Activated CD8-positive, alpha-beta T cell treated with anti-CD3 and anti-CD28 coated beads for 36 hours (primary cell): ENCODE data around the gene ETV6. TPM values are rescaled to one million over a fixed set of nuclear protein-coding genes. Genes with fewer than 3 reads are reported as not detected.

Source experiments
- ATAC-seq: fragments of 200-7000 bp; cut with Tn5 transposase; one replicate; pipeline ENCODE4 v1.10.0; 2021; ENCODE audit warnings: mild to moderate bottlenecking, moderate library complexity
- CTCF ChIA-PET: fragments of 350-600 bp; sonication (Branson Sonifier 250); formaldehyde crosslinking; loops from one replicate; lab custom pipeline; 2021; ENCODE audit warnings: antibody characterized with exemption; lab: Charles Lee
- POLR2A ChIA-PET: fragments of 350-600 bp; sonication (Branson Sonifier 250); formaldehyde crosslinking; loops from one replicate; lab custom pipeline; 2021; ENCODE audit warnings: antibody characterized with exemption; lab: Charles Lee
- DNase-seq: peaks from one replicate; pipeline ENCODE4 v3.0.0-alpha.2; 2020
- H3K27ac Mint-ChIP-seq: one replicate; pipeline ENCODE4 v1.8.0; 2021; ENCODE audit warnings: mild to moderate bottlenecking, mixed read lengths
- H3K27me3 Mint-ChIP-seq: one replicate; pipeline ENCODE4 v1.8.0; 2021; ENCODE audit warnings: mixed read lengths
- H3K36me3 Mint-ChIP-seq: one replicate; pipeline ENCODE4 v1.8.0; 2021; ENCODE audit warnings: low read depth, mixed read lengths
- H3K4me1 Mint-ChIP-seq: one replicate; pipeline ENCODE4 v1.8.0; 2021; ENCODE audit warnings: low read depth, mixed read lengths
- H3K4me3 Mint-ChIP-seq: one replicate; pipeline ENCODE4 v1.8.0; 2021; ENCODE audit warnings: mild to moderate bottlenecking, moderate library complexity, mixed read lengths
- H3K9me3 Mint-ChIP-seq: one replicate; pipeline ENCODE4 v1.8.0; 2021; ENCODE audit warnings: mixed read lengths
- CTCF ChIP-seq: fragments of 200-600 bp; IDR thresholded peaks from one replicate; pipeline ENCODE4 v1.8.0; 2022; ENCODE audit warnings: antibody characterized with exemption, mild to moderate bottlenecking
- intact Hi-C: fragments of 100-400 bp; cut with micrococcal nuclease; formaldehyde crosslinking; loops from one replicate; pipeline ENCODE4 v1.10.0; 2022
- total RNA-seq, 2 experiments: library from RNA; stranded (reverse); gene quantifications; one replicate each; pipeline ENCODE4 v1.2.3, GENCODE V29; 2021

ETV6 gene
- total RNA-seq, 2 experiments from 2014 or later: 20.5 to 22.7 TPM

- CTCF ChIA-PET: no interaction called here
- no peak for TF ChIP-seq CTCF
- Mint-ChIP-seq H3K36me3 (peaks cover 7% of the 10 kb centered on the region), H3K4me1 (peaks cover 20% of the 10 kb centered on the region), H3K27ac (no peak overlapping the region), H3K27me3 (no peaks in the 10 kb centered on the region), H3K4me3 (no peak overlapping the region), H3K9me3 (no peaks in the 10 kb centered on the region)
- intact Hi-C loops: no loop called here
- DNase-seq (no peak), ATAC-seq (no peak)
- POLR2A ChIA-PET: no interaction called here
Measured at GRCh38 chr12:11693601-11694000, 44.1 kb downstream of the ETV6 start.

- ChIA-PET POLR2A (no interaction called here), CTCF (no interaction called here)
- DNase-seq: no peak
- intact Hi-C loops: no loop called here
- no peaks in the 10 kb centered on the region for H3K9me3 Mint-ChIP-seq
- H3K4me1 Mint-ChIP-seq: peaks cover 20% of the 10 kb centered on the region
- TF ChIP-seq CTCF: no peak
- H3K4me3 Mint-ChIP-seq: no peak overlapping the region
- no peak overlapping the region for H3K27ac Mint-ChIP-seq
- no peak for ATAC-seq
- no peaks in the 10 kb centered on the region for H3K27me3 Mint-ChIP-seq
- H3K36me3 Mint-ChIP-seq: peaks cover 7% of the 10 kb centered on the region
Measured at GRCh38 chr12:11694528-11694927, 45.1 kb downstream of the ETV6 start.

GRCh38 chr12:11695321-11695720 lies 45.8 kb downstream of the ETV6 start:
- intact Hi-C loops: no loop called here
- Mint-ChIP-seq H3K4me3 (no peak overlapping the region), H3K9me3 (no peaks in the 10 kb centered on the region), H3K4me1 (peaks cover 15% of the 10 kb centered on the region), H3K36me3 (peaks cover 5% of the 10 kb centered on the region), H3K27me3 (no peaks in the 10 kb centered on the region), H3K27ac (no peak overlapping the region)
- POLR2A ChIA-PET: no interaction called here
- DNase-seq (no peak), ATAC-seq (no peak)
- no peak for TF ChIP-seq CTCF
- CTCF ChIA-PET: no interaction called here

GRCh38 chr12:11696084-11696483 lies 46.6 kb downstream of the ETV6 start:
- intact Hi-C loops: no loop called here
- ChIA-PET POLR2A (no interaction called here), CTCF (interaction anchor here (1.2 kb wide), 1 partner anchor 10 kb away, joined by 3 read pairs; no protein-coding TSS in a partner anchor)
- Mint-ChIP-seq H3K36me3 (peaks cover 5% of the 10 kb centered on the region), H3K27ac (no peak overlapping the region), H3K4me1 (peaks cover 15% of the 10 kb centered on the region), H3K27me3 (no peaks in the 10 kb centered on the region), H3K4me3 (no peak overlapping the region), H3K9me3 (no peaks in the 10 kb centered on the region)
- DNase-seq (no peak), ATAC-seq (no peak)
- TF ChIP-seq CTCF: no peak

GRCh38 chr12:11697131-11697530 lies 47.7 kb downstream of the ETV6 start:
- intact Hi-C loops: no loop called here
- no peak for TF ChIP-seq CTCF
- Mint-ChIP-seq H3K4me3 (no peak overlapping the region), H3K9me3 (no peaks in the 10 kb centered on the region), H3K27me3 (no peaks in the 10 kb centered on the region), H3K27ac (no peak overlapping the region), H3K36me3 (peaks cover 5% of the 10 kb centered on the region), H3K4me1 (peaks cover 25% of the 10 kb centered on the region)
- ChIA-PET CTCF (interaction anchor here (1.2 kb wide), 1 partner anchor 11 kb away, joined by 3 read pairs; no protein-coding TSS in a partner anchor), POLR2A (no interaction called here)
- ATAC-seq: no peak
- DNase-seq: no peak
